Measurements from ENCODE around the gene C14orf132. TPM values are rescaled to one million over a fixed set of nuclear protein-coding genes. Genes with fewer than 3 reads are reported as not detected.

Gene C14orf132
- total and polyA plus RNA-seq, 9 of the 15 experiments (the other 6 are each of a cell fraction or from before 2014, with no cell fraction given) = not detected

- Histone ChIP-seq H3K9me3 (replicated peaks; ENCODE audit: control insufficient read depth, insufficient read depth, low read depth, low read length) (no peaks in the 10 kb centered on the region), H3K4me1 (replicated peaks in 1 of 2; ENCODE audit: control insufficient read depth in 2 of 2, insufficient read depth in 2 of 2, low read length in 2 of 2) (no peaks in the 10 kb centered on the region), H3K4me3 (no peak overlapping the region), H3K27ac (ENCODE audit: extremely low read depth, low read depth, low read length) (no peak overlapping the region), H3K4me2 (ENCODE audit: insufficient read depth, low read length) (no peak overlapping the region), H3K9me1 (ENCODE audit: control insufficient read depth, insufficient read depth, low read length) (no peaks in the 10 kb centered on the region), H3K27me3 (ENCODE audit: control insufficient read depth in 2 of 2, insufficient read depth in 2 of 2, low read length in 2 of 2) (no peaks in the 10 kb centered on the region; a peak in 1 of 5 replicates), H4K20me1 (replicated peaks; ENCODE audit: control insufficient read depth, insufficient read depth, low read length) (no peaks in the 10 kb centered on the region), H3K9ac (ENCODE audit: insufficient read depth in 1 of 2, low read depth in 2 of 2, low read length in 2 of 2) (no peak overlapping the region), H2AFZ (ENCODE audit: low read depth, low read length) (no peak overlapping the region), H3K36me3 (ENCODE audit: control insufficient read depth, insufficient read depth, low read length) (no peaks in the 10 kb centered on the region), H3K79me2 (ENCODE audit: control insufficient read depth, insufficient read depth, low read length) (no peaks in the 10 kb centered on the region)
- POLR2A ChIA-PET = no interaction called here
- in situ Hi-C loops (cut with MboI) (no loop called here), intact Hi-C loops (cut with micrococcal nuclease) (no loop called here)
- ATAC-seq (no peak), DNase-seq (ENCODE audit: extremely low read depth in 1 of 4, low spot score in 3 of 4) (no peak), FAIRE-seq (no peak)
- TF ChIP-seq CREB3L1 (IDR thresholded peaks at IDR 0.05; ENCODE audit: borderline replicate concordance, low read depth) (no peak), TSC22D4 (tag; IDR thresholded peaks at IDR 0.05) (no peak), ETS1 (conservative IDR thresholded peaks at IDR 0.05; ENCODE audit: control insufficient read depth, low read depth, low read length) (no peak), FOS (IDR thresholded peaks at IDR 0.05; ENCODE audit: extremely low read depth, insufficient read length) (no peak), TCFL5 (CRISPR knock-in tag; conservative IDR thresholded peaks at IDR 0.05) (no peak)
- BruUV-seq (replicated peaks) = no TSS peak
- CTCF ChIA-PET (ENCODE audit: low intra/inter-chr PET ratio) = no interaction called here
- WGBS (ENCODE audit: insufficient coverage, low coverage, missing lambda C conversion rate) = 7% methylated on average over 3 of the region's 3 CpGs
Observed at GRCh38 chr14:96125536-96125935, 86.4 kb downstream of the C14orf132 start.
